IPS DF 6.9 (cell line): ENCODE results near the gene PLOD2.

ENCODE experiments used
- DNase-seq: peaks from one replicate; pipeline ENCODE4 v3.0.0-alpha.2; 2013; ENCODE audit warnings: low read depth, low spot score
- H3K27ac ChIP-seq: one replicate; pipeline ENCODE4 v1.5.1; 2013; ENCODE audit warnings: low read length, control low read depth
- H3K27me3 ChIP-seq: 2 replicates; pipeline ENCODE4 v1.6.1; 2013; ENCODE audit warnings: mild to moderate bottlenecking, low read length; ENCODE audit not compliant: control insufficient read depth, insufficient read depth
- H3K36me3 ChIP-seq: 2 replicates; pipeline ENCODE4 v1.6.1; 2013; ENCODE audit warnings: low read length; ENCODE audit not compliant: control insufficient read depth, insufficient read depth
- H3K4me1 ChIP-seq: 2 replicates; pipeline ENCODE4 v1.6.1; 2013; ENCODE audit warnings: low read length; ENCODE audit not compliant: control insufficient read depth, insufficient read depth
- H3K4me3 ChIP-seq: 2 replicates; pipeline ENCODE4 v1.5.1; 2013; ENCODE audit warnings: mild to moderate bottlenecking, low read length
- H3K9me3 ChIP-seq: 2 replicates; pipeline ENCODE4 v1.6.1; 2013; ENCODE audit warnings: low read length, inconsistent platforms; ENCODE audit not compliant: control insufficient read depth, insufficient read depth
- WGBS: extraction: QIAGEN DNeasy Blood & Tissue Kit; methylation state at CpG from one replicate; pipeline ENCODE4 v1.1.7; 2013; ENCODE audit warnings: mixed read lengths, missing lambda C conversion rate; ENCODE audit not compliant: insufficient read length, insufficient coverage; 5-methylcytosine and 5-hydroxymethylcytosine counted together

Gene PLOD2

GRCh38 chr3:146026547-146026946 lies 134.4 kb downstream of the PLOD2 start:
- H3K36me3 ChIP-seq, result no peaks in the 10 kb centered on the region
- DNase-seq, result no peak
- no peaks in the 10 kb centered on the region for H3K9me3 ChIP-seq
- no peaks in the 10 kb centered on the region for H3K4me1 ChIP-seq
- no CpG with 5 or more reads among the region's 1 CpG for WGBS
- H3K27ac ChIP-seq, result no peak overlapping the region
- no peak overlapping the region for H3K4me3 ChIP-seq
- no peaks in the 10 kb centered on the region for H3K27me3 ChIP-seq

GRCh38 chr3:146024260-146024659 lies 136.7 kb downstream of the PLOD2 start:
- no peaks in the 10 kb centered on the region for H3K9me3 ChIP-seq
- DNase-seq, result no peak
- H3K36me3 ChIP-seq, result no peaks in the 10 kb centered on the region
- no peaks in the 10 kb centered on the region for H3K27me3 ChIP-seq
- no peaks in the 10 kb centered on the region for H3K4me1 ChIP-seq
- no peak overlapping the region for H3K27ac ChIP-seq
- WGBS, result no CpG with 5 or more reads among the region's 1 CpG
- H3K4me3 ChIP-seq, result no peak overlapping the region

- DNase-seq, result no peak
- H3K4me1 ChIP-seq, result no peaks in the 10 kb centered on the region; the same call in 1 of the 2 replicates
- H3K27me3 ChIP-seq, result no peaks in the 10 kb centered on the region
- no CpG with 5 or more reads among the region's 1 CpG for WGBS
- H3K36me3 ChIP-seq, result no peaks in the 10 kb centered on the region
- no peaks in the 10 kb centered on the region for H3K9me3 ChIP-seq
- H3K4me3 ChIP-seq, result no peak overlapping the region
- H3K27ac ChIP-seq, result no peak overlapping the region
These were observed 140.0 kb downstream of the PLOD2 start for GRCh38 chr3:146020969-146021368.

GRCh38 chr3:146019508-146019907 lies 141.5 kb downstream of the PLOD2 start:
- Histone ChIP-seq H3K27ac (no peak overlapping the region), H3K9me3 (no peaks in the 10 kb centered on the region)
- no CpG with 5 or more reads among the region's 4 CpGs for WGBS

More at GRCh38 chr3:146019508-146019907, 141.5 kb downstream of the PLOD2 start:
- no peak overlapping the region for H3K4me3 ChIP-seq
- no peaks in the 10 kb centered on the region for H3K36me3 ChIP-seq
- no peak for DNase-seq
- H3K27me3 ChIP-seq, result no peaks in the 10 kb centered on the region
- H3K4me1 ChIP-seq, result no peaks in the 10 kb centered on the region; the same call in 1 of the 2 replicates
